ELF-1 (cell line): ENCODE results near the gene LRRC10.
"Not testable (repeated sequence)": the region's sequence is repeated elsewhere in the genome, so short reads cannot be mapped to it uniquely, and the experiment has no call there.

Source experiments
- DNase-seq: peaks from one replicate; pipeline ENCODE4 v3.0.0-alpha.2; 2016; ENCODE audit warnings: low read depth, low spot score

LRRC10 gene

GRCh38 chr12:69619050-69619449 lies 8.3 kb upstream of the LRRC10 start:
- no peak for DNase-seq

DNA sequence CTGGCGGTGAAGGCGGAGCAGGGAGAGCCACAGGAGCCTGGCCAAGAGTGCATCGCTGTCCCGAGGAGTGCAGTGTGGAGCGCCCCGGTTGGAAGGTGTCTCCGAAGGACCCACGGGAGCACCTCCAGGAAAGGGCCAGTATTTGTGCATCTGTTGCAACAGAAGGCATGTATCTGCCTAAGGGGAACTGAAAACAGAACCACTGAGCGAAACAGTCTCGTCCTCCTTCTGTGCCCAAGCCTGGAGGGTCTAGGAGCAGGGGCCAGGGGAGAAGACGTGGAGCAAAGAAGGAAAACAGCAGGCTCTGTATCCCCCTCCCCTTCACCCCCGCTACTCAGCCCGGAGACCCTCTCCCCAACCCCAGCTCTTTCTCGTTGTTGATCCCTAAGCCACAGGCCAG lies 5.3 kb upstream of the LRRC10 start:
- no peak for DNase-seq

GRCh38 chr12:69613351-69613750 lies 2.6 kb upstream of the LRRC10 start:
- DNase-seq: no peak

GRCh38 chr12:69610126-69610525 lies 581 bp downstream of the LRRC10 start:
- DNase-seq: no peak

GRCh38 chr12:69608114-69608513 lies 2.6 kb downstream of the LRRC10 start:
- DNase-seq: no peak

GRCh38 chr12:69604275-69604674 lies 6.4 kb downstream of the LRRC10 start:
- not testable (repeated sequence) for DNase-seq

DNA sequence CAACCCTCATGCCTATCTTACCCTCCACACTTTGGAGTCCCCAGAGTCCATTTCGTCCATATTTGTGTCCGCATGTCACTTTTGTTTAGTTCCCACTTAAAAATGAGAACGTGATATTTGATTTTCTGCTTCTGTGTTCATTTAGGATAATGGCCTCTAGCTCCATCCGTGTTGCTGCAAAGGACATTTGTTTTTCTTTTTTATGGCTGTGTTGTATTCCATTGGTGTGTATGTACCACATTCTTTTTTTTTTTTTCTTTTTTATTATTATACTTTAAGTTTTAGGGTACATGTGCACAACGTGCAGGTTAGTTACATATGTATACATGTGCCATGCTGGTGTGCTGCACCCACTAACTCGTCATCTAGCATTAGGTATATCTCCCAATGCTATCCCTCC lies 7.2 kb downstream of the LRRC10 start:
- DNase-seq: not testable (repeated sequence)

- no peak for DNase-seq
These were observed 7.8 kb downstream of the LRRC10 start for GRCh38 chr12:69602954-69603353.

DNA sequence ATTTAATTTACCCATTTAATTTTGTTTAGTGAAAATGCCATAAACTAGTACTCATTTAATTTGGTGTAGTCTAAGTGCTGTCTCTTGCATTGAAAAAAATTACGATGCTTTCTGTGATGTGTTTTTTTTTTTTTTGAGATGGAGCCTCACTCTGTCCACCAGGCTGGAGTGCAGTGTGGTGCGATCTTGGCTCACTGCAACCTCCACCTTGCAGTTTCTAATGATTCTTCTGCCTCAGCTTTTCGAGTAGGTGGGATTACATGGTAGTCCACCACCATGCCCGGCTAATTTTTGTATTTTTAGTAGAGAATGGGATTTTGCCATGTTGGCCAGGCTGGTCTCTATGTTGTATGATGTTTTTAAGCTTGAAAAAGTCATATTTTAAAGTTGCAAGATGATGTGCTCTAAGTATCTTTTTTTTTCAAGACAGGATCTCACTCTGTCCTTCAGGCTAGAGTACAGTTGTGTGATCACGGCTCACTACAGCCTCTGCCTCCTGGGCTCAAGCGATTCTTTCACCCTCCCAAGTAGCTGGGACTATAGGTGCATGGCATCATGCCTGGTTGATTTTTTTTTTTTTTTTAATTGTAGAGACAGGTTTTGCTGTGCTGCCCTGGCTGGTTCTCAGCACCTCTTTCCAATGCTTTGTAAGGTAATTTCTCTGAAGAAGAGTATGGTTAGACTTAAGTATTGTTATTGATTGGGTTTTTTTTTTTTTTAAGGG lies 8.6 kb downstream of the LRRC10 start:
- DNase-seq: no peak

GRCh38 chr12:69600804-69601203 lies 9.9 kb downstream of the LRRC10 start:
- no peak for DNase-seq

DNA sequence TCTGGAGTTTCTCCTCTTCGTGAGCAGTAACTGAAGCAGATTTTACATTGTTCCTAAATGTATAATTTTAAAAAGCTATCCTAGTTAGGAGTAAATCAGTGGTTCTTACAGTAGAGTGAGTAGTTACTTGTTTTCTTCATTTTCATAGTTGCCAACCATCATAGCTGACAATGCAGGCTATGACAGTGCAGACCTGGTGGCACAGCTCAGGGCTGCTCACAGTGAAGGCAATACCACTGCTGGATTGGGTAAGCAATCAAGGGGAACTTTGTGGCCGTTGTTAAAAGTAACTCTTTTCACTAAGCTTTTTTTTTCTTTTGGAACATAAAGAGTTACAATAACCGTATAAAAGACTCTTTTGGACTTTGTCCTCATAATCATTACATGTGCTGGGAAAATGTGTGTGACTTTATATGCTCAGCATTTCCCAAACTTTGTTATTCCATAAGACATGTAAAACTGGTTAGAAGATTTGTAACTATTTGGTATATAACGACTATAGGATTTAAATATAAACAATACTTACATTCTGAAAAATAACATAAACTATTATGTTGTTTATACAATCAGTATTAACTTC lies 12.4 kb downstream of the LRRC10 start:
- DNase-seq: no peak

- DNase-seq: no peak
These were observed 15.0 kb downstream of the LRRC10 start for GRCh38 chr12:69595689-69596088.

DNA sequence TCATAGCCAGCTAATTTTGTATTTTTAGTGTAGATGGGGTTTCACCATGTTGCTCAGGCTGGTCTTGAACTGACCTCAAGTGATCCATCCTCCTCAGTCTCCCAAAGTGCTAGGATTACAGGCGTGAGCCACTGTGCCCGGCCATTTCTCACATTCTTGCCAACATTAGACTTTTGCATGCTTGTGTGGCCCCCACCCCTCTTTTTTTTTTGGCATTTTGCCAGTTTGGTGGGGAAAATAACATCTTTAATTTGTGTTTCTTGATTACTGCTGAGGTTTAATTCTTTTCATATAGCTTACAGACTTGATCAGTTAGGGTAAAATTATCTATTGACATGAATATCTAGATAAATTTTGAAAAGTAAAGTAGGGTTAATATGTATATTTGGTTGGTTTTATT lies 21.6 kb downstream of the LRRC10 start:
- DNase-seq: no peak

DNA sequence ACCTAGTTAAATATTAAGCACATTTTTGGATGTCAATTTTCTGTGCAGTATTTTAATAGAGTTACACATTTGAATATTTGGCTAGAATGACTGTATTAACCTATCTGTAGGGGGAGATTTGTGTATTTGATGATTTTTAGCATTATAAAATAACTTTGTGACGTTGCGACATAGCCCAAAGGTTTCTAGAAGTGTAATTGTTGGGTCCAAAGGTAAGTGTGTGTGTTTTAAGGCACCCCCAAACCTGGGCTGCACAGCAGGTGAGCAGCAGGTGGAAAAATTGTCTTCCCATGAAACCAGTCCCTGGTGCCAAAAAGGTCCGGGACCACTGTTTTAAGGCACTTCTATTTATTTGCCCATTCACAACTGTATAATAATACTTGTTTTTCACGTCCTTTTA lies 22.2 kb downstream of the LRRC10 start:
- DNase-seq: no peak

DNA sequence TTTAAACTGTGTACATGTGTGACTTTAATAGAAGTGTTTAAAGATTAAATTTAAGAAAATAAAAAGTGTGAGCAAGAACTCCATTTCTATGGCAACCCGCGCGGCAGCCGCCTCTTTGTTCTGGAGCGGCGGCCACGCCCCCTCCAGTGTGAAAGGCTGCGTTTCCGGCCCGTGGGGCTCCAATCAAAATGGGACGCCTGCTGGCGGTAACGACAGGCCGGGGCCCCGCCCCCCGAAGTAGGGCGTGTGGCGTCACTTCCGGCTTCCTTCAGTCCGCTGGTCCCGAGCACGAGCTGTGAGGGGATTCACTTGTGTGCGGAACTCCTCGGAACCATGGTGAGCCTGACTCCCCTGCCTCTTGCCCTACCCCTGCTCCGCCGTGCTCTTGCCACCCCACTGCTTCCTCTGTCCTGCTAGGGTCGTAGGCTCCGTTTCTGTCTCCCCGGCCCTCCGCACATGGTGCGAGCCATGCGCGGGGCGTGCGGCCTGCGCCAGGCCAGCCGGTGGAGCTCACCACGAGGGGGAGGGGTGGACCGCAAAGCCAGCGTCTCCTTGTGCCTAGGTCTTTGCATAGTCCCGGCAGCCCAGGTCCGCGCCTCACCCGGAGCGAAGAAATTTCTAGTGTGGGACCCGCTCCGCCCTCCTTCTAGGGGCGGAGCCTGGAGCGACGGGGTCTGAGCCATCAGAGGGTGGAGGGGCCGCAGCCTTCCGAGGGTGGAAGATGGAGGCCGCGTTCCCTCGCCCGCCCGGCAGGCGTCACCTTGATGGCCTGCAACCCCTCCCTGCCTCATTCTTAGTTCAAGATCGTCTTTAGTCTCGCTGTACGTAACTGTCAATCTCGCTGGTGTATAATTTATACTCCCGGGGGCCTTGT lies 25.3 kb downstream of the LRRC10 start, which contains the start of gene CCT2:
TSS of gene CCT2 (plus strand) at position 271 of the 874 bp plus-strand sequence. CDS start at position 334, 63 bp downstream.
- peak; percentile 98 for DNase-seq

DNA sequence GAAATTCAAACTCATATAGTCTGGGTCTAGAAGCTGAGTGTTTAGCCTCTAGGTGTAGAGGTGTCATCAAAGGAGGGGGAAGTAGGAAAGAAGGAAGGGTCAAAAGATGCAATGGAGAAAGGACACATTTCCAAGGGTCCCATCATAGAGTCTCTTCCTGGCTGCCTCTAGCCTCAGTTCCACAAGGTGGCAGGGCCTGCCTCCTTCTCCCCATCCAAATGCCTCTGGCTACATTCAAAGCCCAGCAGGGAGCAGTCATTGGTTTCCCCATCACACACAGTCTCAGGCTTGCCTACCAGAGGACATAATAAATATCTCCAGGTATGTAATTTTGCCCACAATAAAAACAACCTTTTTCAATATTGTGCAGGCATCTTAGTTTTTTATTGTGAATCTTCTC lies 27.5 kb downstream of the LRRC10 start:
- peak; percentile 73 for DNase-seq

DNA sequence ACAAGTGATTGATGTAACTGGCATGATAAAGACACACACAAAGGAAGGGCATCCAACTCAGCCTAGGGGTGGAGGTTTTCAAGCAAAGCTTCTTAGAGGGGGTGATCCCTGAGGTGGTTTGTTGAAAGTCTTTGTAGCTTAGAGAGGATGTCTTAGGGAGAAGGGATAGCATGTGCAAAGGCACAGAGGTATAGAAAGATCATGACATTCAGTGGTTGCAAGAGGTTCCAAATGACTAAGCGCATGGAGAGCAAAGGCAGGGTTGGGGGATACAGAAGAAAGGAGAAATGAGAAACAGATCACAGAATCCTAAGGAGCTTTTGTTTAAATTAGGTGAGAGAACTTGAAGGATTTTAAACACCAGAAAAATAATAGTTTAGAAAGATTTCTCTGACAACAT lies 30.6 kb downstream of the LRRC10 start:
- peak; percentile 20 for DNase-seq

- no peak for DNase-seq
These were observed 31.7 kb downstream of the LRRC10 start for GRCh38 chr12:69579029-69579428.

GRCh38 chr12:69578283-69578682 lies 32.4 kb downstream of the LRRC10 start:
- DNase-seq: no peak

DNA sequence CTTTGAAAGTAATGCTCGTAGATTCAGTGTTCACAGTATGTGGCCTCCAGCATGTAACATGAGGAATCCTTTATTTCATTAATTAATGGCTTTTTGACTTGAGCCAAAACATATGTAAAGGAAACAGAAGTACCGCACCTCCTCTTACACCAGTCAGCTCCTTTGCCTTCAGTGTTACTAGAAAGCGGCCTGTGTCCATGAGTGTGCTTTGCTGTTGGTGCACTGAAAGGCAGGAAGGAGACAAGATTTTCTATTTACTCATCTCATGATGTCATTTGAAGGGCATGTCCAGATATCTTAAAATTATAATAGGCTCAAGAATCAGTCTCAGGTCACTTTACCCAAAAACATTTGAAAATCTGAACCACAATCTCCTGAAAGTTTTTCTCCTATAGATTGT lies 35.4 kb downstream of the LRRC10 start:
- no peak for DNase-seq

- peak; percentile 63 for DNase-seq
These were observed 39.9 kb downstream of the LRRC10 start for GRCh38 chr12:69570545-69571399.
